Activated naive CD4-positive, alpha-beta T cell (primary cell): ENCODE data around the gene CALML3.

Source experiments
- DNase-seq, 4 experiments: peaks; one replicate each; lab custom pipeline; 2025; lab: John Stamatoyannopoulos, UW

CALML3 gene

DNA sequence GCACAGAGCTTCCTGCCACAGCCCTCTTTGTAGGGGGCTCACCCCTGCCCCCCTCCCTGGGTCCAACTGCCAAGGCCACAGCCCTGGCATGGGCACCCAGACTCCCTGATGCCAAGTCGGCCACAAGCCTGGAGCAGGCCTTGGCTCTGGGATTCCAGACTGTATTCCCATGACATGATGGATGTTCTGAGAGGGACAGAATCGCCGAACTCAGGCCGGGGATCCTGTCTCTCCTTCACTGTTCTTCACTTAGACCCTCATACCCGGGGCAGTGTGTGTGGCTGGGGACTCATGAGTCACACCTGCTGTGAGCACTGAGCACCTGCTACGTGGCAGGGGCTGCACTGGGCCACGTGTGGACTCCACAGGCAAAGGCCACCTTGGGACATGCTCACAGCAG is 33.3 kb upstream of the CALML3 start:
- DNase-seq = no peak

DNA sequence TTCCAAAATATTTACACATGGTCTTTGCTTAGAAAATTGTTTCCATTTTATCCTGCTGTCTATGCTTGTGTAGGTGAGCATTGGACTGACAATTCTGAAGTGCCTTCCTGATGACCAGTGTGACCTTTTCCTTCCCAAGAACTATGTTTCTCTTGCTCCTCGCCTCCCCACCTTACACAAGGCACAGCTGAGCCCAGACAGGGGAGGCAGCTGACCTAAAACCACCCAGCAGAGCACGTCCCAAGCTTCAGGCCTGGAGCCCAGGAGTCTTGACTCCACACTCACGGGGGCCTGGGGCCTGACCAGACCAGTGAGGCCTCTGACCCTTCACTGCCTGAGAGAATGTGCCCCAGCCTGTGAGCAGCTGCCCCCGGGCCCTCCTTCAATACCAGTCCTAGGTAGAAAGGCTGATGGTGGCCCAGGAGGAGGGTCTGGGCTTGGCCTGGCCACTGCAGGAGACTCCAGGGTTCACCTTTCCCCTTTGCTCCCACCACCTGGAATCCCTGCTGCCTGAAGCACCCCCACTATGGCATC is 32.4 kb upstream of the CALML3 start:
- no peak for DNase-seq

DNA sequence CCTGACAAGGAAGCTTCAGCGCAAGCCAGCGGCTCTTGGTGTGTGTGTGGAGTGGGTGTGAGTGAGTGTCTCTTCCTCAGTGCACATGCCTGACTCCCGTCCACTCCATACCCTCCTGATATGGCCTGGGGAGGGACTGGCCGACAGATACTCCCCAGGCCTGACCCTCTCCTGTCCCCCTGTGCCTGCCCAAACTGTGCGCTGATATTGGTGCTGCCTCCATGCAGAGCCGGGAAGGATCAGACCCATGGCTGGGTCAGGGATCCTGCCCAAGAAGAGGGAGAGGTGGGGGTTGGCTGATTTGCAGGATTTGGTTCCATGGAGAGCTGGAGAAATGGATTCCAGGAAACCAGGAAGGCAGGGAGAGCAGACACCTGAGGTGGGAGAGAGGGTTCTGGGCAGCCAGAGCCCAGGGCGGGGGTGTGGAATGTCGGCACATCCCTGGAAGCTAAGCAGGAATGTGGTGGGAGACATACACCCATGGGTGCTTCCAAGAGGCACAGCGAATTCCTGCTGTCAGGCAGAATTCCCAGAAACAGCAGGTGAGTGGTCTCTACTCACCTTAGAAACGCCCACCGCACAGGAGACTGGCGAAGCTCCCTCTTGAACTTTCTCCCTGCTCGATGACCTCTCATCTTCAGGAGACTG is 31.7 kb upstream of the CALML3 start:
- DNase-seq = no peak

DNA sequence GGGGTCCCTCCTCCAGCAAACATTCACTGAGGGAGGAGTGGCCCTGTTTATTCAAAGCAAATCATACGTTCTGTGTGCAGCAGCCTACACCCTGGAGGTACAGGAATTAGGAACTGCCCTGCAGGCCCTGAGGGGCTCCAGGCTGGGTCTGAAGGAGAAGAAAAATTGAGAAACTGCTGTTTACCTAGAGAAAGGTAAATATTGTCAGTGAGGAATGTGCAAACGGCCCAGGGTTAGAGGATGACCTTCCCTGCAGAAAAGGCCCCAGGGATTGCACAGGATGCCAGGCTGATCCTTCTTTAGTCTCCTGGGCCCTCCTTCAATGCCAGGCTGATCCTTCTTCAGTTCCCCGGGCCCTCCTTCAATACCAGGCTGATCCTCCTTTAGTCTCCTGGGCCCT is 31.1 kb upstream of the CALML3 start:
- no peak for DNase-seq

GRCh38 chr10:5494611-5495010 is 30.1 kb upstream of the CALML3 start:
- DNase-seq = no peak

GRCh38 chr10:5496261-5497250 is 28.2 kb upstream of the CALML3 start:
- DNase-seq = no peak

DNA sequence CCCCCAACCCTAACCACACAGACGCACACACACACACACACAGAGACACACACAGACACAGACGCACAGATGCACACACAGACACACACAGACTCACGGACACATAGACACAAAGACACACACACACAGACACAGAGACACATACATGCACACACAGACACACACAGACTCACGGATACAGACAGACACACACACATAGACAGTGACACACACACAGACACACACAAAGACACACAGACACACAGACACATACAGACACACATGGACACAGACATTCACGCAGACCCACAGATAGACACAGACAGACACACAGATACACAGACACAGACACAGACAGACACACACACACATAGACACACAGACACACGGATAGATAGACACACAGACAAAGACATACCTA is 27.5 kb upstream of the CALML3 start:
- DNase-seq = no peak

- no peak for DNase-seq
Observed at GRCh38 chr10:5497948-5498730, 26.6 kb upstream of the CALML3 start.

DNA sequence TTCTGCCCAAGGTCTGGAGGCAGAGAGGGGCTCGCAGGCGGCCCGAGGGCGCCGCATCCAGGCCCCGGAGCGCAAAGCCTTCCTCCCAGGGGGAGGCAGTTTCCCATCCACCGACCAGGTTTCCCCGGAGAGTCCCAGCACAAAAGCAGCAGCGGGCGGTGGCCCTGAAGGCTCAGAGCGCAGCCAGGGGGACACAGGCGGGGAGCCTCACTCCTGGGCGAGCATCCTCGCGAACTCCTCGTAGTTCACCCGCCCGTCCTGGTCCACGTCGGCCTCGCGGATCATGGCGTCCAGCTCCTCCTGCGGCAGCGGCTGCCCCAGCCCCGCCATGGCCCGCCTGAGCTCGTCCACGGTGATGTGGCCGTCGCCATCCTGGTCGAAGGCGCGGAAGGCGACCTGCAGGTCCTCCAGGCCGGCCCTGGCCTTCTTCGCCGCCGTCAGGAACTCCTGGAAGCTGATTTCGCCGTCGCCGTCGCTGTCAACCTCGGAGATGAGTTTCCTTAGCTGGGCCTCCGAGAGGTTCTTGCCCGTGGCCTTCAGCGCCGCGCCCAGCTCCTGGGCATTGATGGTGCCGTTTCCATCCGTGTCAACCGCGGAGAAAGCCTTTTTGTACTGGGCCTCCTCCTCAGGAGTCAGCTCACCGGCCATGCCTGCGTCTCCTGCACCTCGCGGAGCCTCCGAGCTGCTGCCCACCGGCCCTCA is 25.8 kb upstream of the CALML3 start:
- DNase-seq = no peak

DNA sequence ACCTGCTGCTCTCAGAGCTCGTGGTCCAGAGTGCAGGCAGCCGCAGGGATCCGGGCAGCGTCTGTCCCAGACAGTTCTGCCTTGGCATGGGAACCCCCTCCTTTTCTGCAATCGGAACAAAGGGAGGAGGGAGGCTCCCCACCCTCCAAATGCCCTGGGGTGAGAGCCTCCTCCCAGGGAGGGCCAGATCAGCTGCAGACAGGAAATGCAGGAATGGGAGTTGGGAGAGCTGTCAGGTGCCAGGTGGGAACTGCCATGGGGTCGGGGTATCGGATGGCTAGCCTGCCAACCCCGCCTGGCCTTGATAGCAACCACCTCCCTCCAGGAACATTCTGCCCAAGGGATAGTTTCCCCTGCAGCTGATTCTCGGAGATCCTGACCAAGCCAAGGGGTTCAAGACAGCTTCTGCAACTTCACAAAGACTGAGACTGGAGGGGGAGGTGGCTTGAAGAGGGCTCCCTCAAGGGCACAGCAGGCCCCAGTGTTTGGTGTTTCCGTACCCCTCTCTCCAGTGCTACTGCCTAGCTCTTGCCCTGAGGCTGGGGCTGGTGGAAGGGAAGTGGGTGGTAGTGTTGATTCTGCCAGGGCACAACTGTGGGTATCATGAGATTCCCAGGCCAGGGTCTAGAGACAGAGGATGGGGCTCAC is 25.1 kb upstream of the CALML3 start, which contains the start of gene CALML5:
TSS of gene CALML5 (minus strand) at position 78 of the 648 bp plus-strand sequence. CDS start 132 bp downstream, outside the sequence.
- DNase-seq = no peak

GRCh38 chr10:5500162-5500670 is 24.5 kb upstream of the CALML3 start:
- DNase-seq = no peak

DNA sequence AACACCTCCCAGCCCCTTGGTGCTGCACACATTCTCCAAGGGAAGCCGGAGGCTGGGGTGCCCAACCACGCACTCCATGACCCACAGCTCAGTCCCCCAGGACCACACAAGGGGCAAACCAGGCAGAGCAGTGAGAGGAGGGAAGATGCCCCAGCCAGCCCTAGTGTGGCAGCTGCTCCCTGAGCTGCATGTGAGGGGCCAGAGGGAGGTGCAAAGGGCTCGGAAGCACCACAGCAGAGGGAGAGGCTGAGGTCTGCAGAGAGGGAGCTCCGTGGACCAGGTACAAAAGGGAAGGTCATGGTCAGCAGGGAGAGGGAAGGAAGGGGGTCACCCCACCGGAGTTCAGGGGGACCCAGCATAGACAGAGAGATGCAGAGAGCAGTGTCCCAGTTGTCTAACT is 23.9 kb upstream of the CALML3 start:
- no peak for DNase-seq

GRCh38 chr10:5502061-5502521 is 22.7 kb upstream of the CALML3 start:
- DNase-seq = no peak

- DNase-seq = no peak
Observed at GRCh38 chr10:5502571-5503476, 21.9 kb upstream of the CALML3 start.

DNA sequence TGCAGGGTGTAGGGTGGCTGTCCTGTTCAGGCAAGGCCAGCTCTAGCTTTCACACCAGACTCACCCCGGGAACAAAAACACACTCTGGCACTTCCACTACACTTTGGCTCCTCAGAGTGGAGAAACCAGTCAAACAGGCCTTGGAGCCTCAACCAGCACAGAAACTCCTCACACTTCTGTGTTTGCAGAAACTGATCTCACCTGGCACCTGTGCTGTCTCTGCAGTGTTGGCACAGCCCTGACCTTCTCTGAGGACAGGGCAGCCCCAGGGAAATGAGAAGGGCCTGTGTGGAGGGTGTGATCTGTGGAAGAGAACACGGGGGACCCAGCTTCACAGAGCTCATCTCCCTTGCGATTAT is 21.3 kb upstream of the CALML3 start:
- no peak for DNase-seq

- DNase-seq = no peak
Observed at GRCh38 chr10:5504146-5505072, 20.4 kb upstream of the CALML3 start.

- no peak for DNase-seq
Observed at GRCh38 chr10:5506246-5506645, 18.5 kb upstream of the CALML3 start.
